GM23338 (cell line): ENCODE data around the gene EAF2. TPM values are rescaled to one million over a fixed set of nuclear protein-coding genes. Genes with fewer than 3 reads are reported as not detected.

Experiments
- ATAC-seq: fragments of 200-7000 bp; cut with Tn5 transposase; 3 replicates; pipeline ENCODE4 v1.9.1; 2020
- DNase-seq: peaks from one replicate; pipeline ENCODE4 v3.0.0-alpha.2; 2015; ENCODE audit warnings: low spot score
- H2AFZ ChIP-seq: fragments of 200-600 bp; sonication (generic); 2 replicates; pipeline ENCODE4 v1.8.0; 2016; ENCODE audit warnings: antibody characterized with exemption, mild to moderate bottlenecking, moderate library complexity
- H3F3A ChIP-seq: fragments of 200-600 bp; sonication (generic); replicated peaks from 2 replicates; pipeline ENCODE4 v1.8.0; 2017; ENCODE audit warnings: antibody characterized with exemption, mixed run types, low read depth
- H3K27ac ChIP-seq: fragments of 200-600 bp; sonication (generic); 2 replicates; pipeline ENCODE4 v1.6.1; 2016; ENCODE audit warnings: low read depth
- H3K27me3 ChIP-seq: fragments of 200-600 bp; sonication (generic); 2 replicates; pipeline ENCODE4 v1.8.0; 2016; ENCODE audit warnings: mild to moderate bottlenecking, mixed run types, moderate library complexity; ENCODE audit not compliant: insufficient read depth
- H3K36me3 ChIP-seq: fragments of 200-600 bp; sonication (generic); 2 replicates; pipeline ENCODE4 v1.8.0; 2016; ENCODE audit warnings: mild to moderate bottlenecking; ENCODE audit not compliant: insufficient read depth
- H3K4me1 ChIP-seq: fragments of 200-600 bp; sonication (generic); 2 replicates; pipeline ENCODE4 v1.8.0; 2016; ENCODE audit warnings: mild to moderate bottlenecking, moderate library complexity; ENCODE audit not compliant: insufficient read depth
- H3K4me2 ChIP-seq: fragments of 200-600 bp; sonication (generic); 2 replicates; pipeline ENCODE4 v1.7.1; 2017; ENCODE audit warnings: mixed run types
- H3K4me3 ChIP-seq: fragments of 200-600 bp; sonication (generic); 2 replicates; pipeline ENCODE4 v1.6.1; 2016; ENCODE audit warnings: mixed run types
- H3K79me2 ChIP-seq: fragments of 200-600 bp; sonication (generic); replicated peaks from 2 replicates; pipeline ENCODE4 v1.8.0; 2017; ENCODE audit warnings: mild to moderate bottlenecking; ENCODE audit not compliant: insufficient read depth
- H3K9me2 ChIP-seq: fragments of 200-600 bp; sonication (generic); 2 replicates; pipeline ENCODE4 v1.8.0; 2017; ENCODE audit not compliant: insufficient read depth
- H4K20me1 ChIP-seq: fragments of 200-600 bp; sonication (generic); replicated peaks from 2 replicates; pipeline ENCODE4 v1.8.0; 2017; ENCODE audit warnings: mild to moderate bottlenecking; ENCODE audit not compliant: insufficient read depth
- H3K27ac Mint-ChIP-seq: 2 replicates; pipeline ENCODE4 v1.8.0; 2020; ENCODE audit warnings: inconsistent platforms, mild to moderate bottlenecking, moderate library complexity, mixed read lengths
- H3K27me3 Mint-ChIP-seq: 3 replicates; pipeline ENCODE4 v1.8.0; 2022; ENCODE audit warnings: low read depth, mild to moderate bottlenecking, moderate library complexity, mixed read lengths, inconsistent platforms; ENCODE audit not compliant: insufficient read depth, poor library complexity
- H3K36me3 Mint-ChIP-seq: 3 replicates; pipeline ENCODE4 v1.8.0; 2021; ENCODE audit warnings: low read depth, mild to moderate bottlenecking, inconsistent platforms, moderate library complexity, mixed read lengths
- H3K4me1 Mint-ChIP-seq: 3 replicates; pipeline ENCODE4 v1.8.0; 2020; ENCODE audit warnings: mild to moderate bottlenecking, inconsistent platforms, mixed read lengths
- H3K4me3 Mint-ChIP-seq: 3 replicates; pipeline ENCODE4 v1.8.0; 2021; ENCODE audit warnings: moderate library complexity, mild to moderate bottlenecking, inconsistent platforms, mixed read lengths
- H3K9me3 Mint-ChIP-seq: 3 replicates; pipeline ENCODE4 v1.8.0; 2020; ENCODE audit warnings: moderate library complexity, mild to moderate bottlenecking, inconsistent platforms, mixed read lengths
- CREB1 ChIP-seq: fragments of 250-450 bp; sonication (Bioruptor Pico); IDR thresholded peaks from 2 replicates; pipeline ENCODE4 v1.5.0; 2020; ENCODE audit warnings: low read depth, mild to moderate bottlenecking, moderate library complexity
- CTCF ChIP-seq, 2 experiments: fragments of 200-600 bp in 1 of 2; sonication (generic) in 1 of 2; conservative IDR thresholded peaks; 2 replicates each; pipeline versions ENCODE4 v1.5.1 to v1.6.1; 2016 to 2017; ENCODE audit warnings: antibody characterized with exemption in 2 of 2, low read depth in 2 of 2, mild to moderate bottlenecking in 2 of 2, moderate library complexity in 1 of 2
- ETS1 ChIP-seq: IDR thresholded peaks from 2 replicates; pipeline ENCODE4 v1.6.1; 2016; ENCODE audit warnings: antibody characterized with exemption
- EZH2 ChIP-seq: fragments of 200-600 bp; sonication (generic); IDR thresholded peaks from one replicate; pipeline ENCODE4 v1.8.0; 2017; ENCODE audit warnings: antibody characterized with exemption, mild to moderate bottlenecking, low read depth; ENCODE audit not compliant: unreplicated experiment
- EZH2phosphoT487 ChIP-seq: fragments of 200-600 bp; sonication (generic); IDR thresholded peaks from one replicate; pipeline ENCODE4 v1.8.1; 2018; ENCODE audit warnings: antibody characterized with exemption; ENCODE audit not compliant: unreplicated experiment
- JUNB ChIP-seq: IDR thresholded peaks from one replicate; pipeline ENCODE4 v1.6.1; 2016; ENCODE audit warnings: antibody characterized with exemption; ENCODE audit not compliant: unreplicated experiment
- POLR2AphosphoS5 ChIP-seq: IDR thresholded peaks from 2 replicates; pipeline ENCODE4 v1.6.1; 2016; ENCODE audit warnings: antibody characterized with exemption, low read depth
- REST ChIP-seq: IDR thresholded peaks from one replicate; pipeline ENCODE4 v1.6.1; 2018; ENCODE audit warnings: antibody characterized with exemption; ENCODE audit not compliant: unreplicated experiment
- STAT1 ChIP-seq: IDR thresholded peaks from one replicate; pipeline ENCODE4 v1.6.1; 2016; ENCODE audit warnings: antibody characterized with exemption; ENCODE audit not compliant: unreplicated experiment
- ZNF114 ChIP-seq: fragments of 250-450 bp; sonication (Bioruptor Pico); IDR thresholded peaks from 2 replicates; pipeline ENCODE4 v1.5.0; 2020; ENCODE audit warnings: mild to moderate bottlenecking, moderate library complexity
- ZNF331 ChIP-seq: fragments of 250-450 bp; sonication (Bioruptor Pico); IDR thresholded peaks from 2 replicates; pipeline ENCODE4 v1.5.0; 2020; ENCODE audit warnings: low read depth, mild to moderate bottlenecking, moderate library complexity
- polyA plus RNA-seq: library from polyadenylated mRNA; unstranded; fragments of >200 nt; fragmentation: Nextera tagmentation; extraction: Ambion mirVana; gene quantifications from 2 replicates; pipeline ENCODE4 v1.2.1, GENCODE V29; 2016
- total RNA-seq: library from RNA; depleted of rRNA; stranded (reverse); fragments of >200 nt; shearing (Covaris generic); gene quantifications from 2 replicates; pipeline ENCODE4 v1.2.3, GENCODE V29; 2014

The EAF2 gene
- total and polyA plus RNA-seq, 2 experiments from 2014 or later, result 5.7 to 14.7 TPM

- H3K79me2 ChIP-seq, result no peaks in the 10 kb centered on the region
- no peak overlapping the region for H2AFZ ChIP-seq
- DNase-seq (no peak), ATAC-seq (no peak)
- no peaks in the 10 kb centered on the region; the same call in 1 of the 2 replicates for H4K20me1 ChIP-seq
- no peaks in the 10 kb centered on the region for H3K27me3 Mint-ChIP-seq
- H3K4me1 Mint-ChIP-seq, result no peaks in the 10 kb centered on the region
- H3K4me3 Mint-ChIP-seq, result no peak overlapping the region
- H3K27ac ChIP-seq, result no peak overlapping the region
- H3K4me3 ChIP-seq, result no peak overlapping the region
- H3K9me3 Mint-ChIP-seq, result no peaks in the 10 kb centered on the region
- H3K4me1 ChIP-seq, result no peaks in the 10 kb centered on the region
- no peaks in the 10 kb centered on the region for H3K27me3 ChIP-seq
- no peaks in the 10 kb centered on the region for H3F3A ChIP-seq
- no peaks in the 10 kb centered on the region for H3K9me2 ChIP-seq
- peaks cover 9% of the 10 kb centered on the region; the same call in 1 of the 2 replicates for H3K36me3 ChIP-seq
- H3K36me3 Mint-ChIP-seq, result peaks cover 29% of the 10 kb centered on the region
- no peak overlapping the region for H3K4me2 ChIP-seq
- no peak overlapping the region for H3K27ac Mint-ChIP-seq
- TF ChIP-seq ZNF114, result no peak
- no peak for TF ChIP-seq CTCF (conservative IDR thresholded peaks at IDR 0.05; ENCODE audit: low read depth in 2 of 2)
- no peak for TF ChIP-seq CREB1 (CRISPR knock-in tag)
- TF ChIP-seq POLR2AphosphoS5, result no peak
- no peak for TF ChIP-seq REST
- no peak for TF ChIP-seq STAT1
- no peak for TF ChIP-seq ETS1
Observed at GRCh38 chr3:121793078-121793477, 41.9 kb upstream of the EAF2 start.

- H3K79me2 ChIP-seq, result no peaks in the 10 kb centered on the region
- no peak overlapping the region for H3K27ac ChIP-seq
- peaks cover 6% of the 10 kb centered on the region; the same call in 1 of the 2 replicates for H3K36me3 ChIP-seq
- no peak overlapping the region for H3K4me3 ChIP-seq
- Mint-ChIP-seq H3K27ac (no peak overlapping the region), H3K9me3 (no peaks in the 10 kb centered on the region), H3K36me3 (peaks cover 15% of the 10 kb centered on the region), H3K27me3 (no peaks in the 10 kb centered on the region), H3K4me3 (no peak overlapping the region), H3K4me1 (no peaks in the 10 kb centered on the region)
- DNase-seq (no peak), ATAC-seq (no peak)
- no peak overlapping the region for H2AFZ ChIP-seq
- no peaks in the 10 kb centered on the region for H3K9me2 ChIP-seq
- H4K20me1 ChIP-seq, result no peaks in the 10 kb centered on the region; the same call in 1 of the 2 replicates
- H3K4me1 ChIP-seq, result no peaks in the 10 kb centered on the region
- no peaks in the 10 kb centered on the region for H3F3A ChIP-seq
- no peak overlapping the region for H3K4me2 ChIP-seq
- H3K27me3 ChIP-seq, result no peaks in the 10 kb centered on the region
- TF ChIP-seq CTCF (conservative IDR thresholded peaks at IDR 0.05; ENCODE audit: low read depth in 2 of 2) (no peak), EZH2phosphoT487 (no peak), STAT1 (no peak), JUNB (no peak), ZNF114 (no peak), CREB1 (CRISPR knock-in tag) (no peak), EZH2 (no peak), ZNF331 (CRISPR knock-in tag) (no peak)
Observed at GRCh38 chr3:121794264-121794983, 40.6 kb upstream of the EAF2 start.
